Activated CD8-positive, alpha-beta T cell treated with anti-CD3 and anti-CD28 coated beads for 36 hours (primary cell): ENCODE results near the gene ABCG1. TPM values are rescaled to one million over a fixed set of nuclear protein-coding genes. Genes with fewer than 3 reads are reported as not detected.

ENCODE experiments used
- ATAC-seq: fragments of 200-7000 bp; cut with Tn5 transposase; one replicate; pipeline ENCODE4 v1.10.0; 2021; ENCODE audit warnings: mild to moderate bottlenecking, moderate library complexity
- CTCF ChIA-PET: fragments of 350-600 bp; sonication (Branson Sonifier 250); formaldehyde crosslinking; loops from one replicate; lab custom pipeline; 2021; ENCODE audit warnings: antibody characterized with exemption; lab: Charles Lee
- POLR2A ChIA-PET: fragments of 350-600 bp; sonication (Branson Sonifier 250); formaldehyde crosslinking; loops from one replicate; lab custom pipeline; 2021; ENCODE audit warnings: antibody characterized with exemption; lab: Charles Lee
- DNase-seq: peaks from one replicate; pipeline ENCODE4 v3.0.0-alpha.2; 2020
- H3K27ac Mint-ChIP-seq: one replicate; pipeline ENCODE4 v1.8.0; 2021; ENCODE audit warnings: mild to moderate bottlenecking, mixed read lengths
- H3K27me3 Mint-ChIP-seq: one replicate; pipeline ENCODE4 v1.8.0; 2021; ENCODE audit warnings: mixed read lengths
- H3K36me3 Mint-ChIP-seq: one replicate; pipeline ENCODE4 v1.8.0; 2021; ENCODE audit warnings: low read depth, mixed read lengths
- H3K4me1 Mint-ChIP-seq: one replicate; pipeline ENCODE4 v1.8.0; 2021; ENCODE audit warnings: low read depth, mixed read lengths
- H3K4me3 Mint-ChIP-seq: one replicate; pipeline ENCODE4 v1.8.0; 2021; ENCODE audit warnings: mild to moderate bottlenecking, moderate library complexity, mixed read lengths
- H3K9me3 Mint-ChIP-seq: one replicate; pipeline ENCODE4 v1.8.0; 2021; ENCODE audit warnings: mixed read lengths
- CTCF ChIP-seq: fragments of 200-600 bp; IDR thresholded peaks from one replicate; pipeline ENCODE4 v1.8.0; 2022; ENCODE audit warnings: antibody characterized with exemption, mild to moderate bottlenecking
- intact Hi-C: fragments of 100-400 bp; cut with micrococcal nuclease; formaldehyde crosslinking; loops from one replicate; pipeline ENCODE4 v1.10.0; 2022
- total RNA-seq, 2 experiments: library from RNA; stranded (reverse); gene quantifications; one replicate each; pipeline ENCODE4 v1.2.3, GENCODE V29; 2021

The ABCG1 gene
- total RNA-seq, 2 experiments from 2014 or later, result 12.1 to 12.7 TPM

DNA sequence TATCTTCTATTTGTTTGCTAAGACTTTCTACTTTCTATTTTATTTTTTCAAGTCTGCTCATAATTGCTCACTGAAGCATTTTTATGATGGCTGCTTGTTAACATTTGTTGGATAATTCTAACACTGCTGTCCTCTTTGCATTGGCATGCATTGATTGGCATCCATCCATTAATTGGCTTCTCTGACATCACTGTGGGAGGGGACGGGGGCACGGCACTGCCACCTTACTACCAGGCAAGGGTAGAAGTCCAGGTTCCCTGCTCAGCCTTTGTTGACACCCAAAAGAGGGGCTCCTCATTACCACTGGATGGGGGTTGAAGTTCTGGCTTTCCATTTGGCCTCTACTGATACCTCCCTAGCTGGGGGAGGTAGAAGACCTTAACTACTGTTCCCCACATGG is 11.5 kb upstream of the ABCG1 start:
- Mint-ChIP-seq H3K4me1 (peaks cover 5% of the 10 kb centered on the region), H3K4me3 (no peak overlapping the region), H3K27ac (no peak overlapping the region), H3K36me3 (no peaks in the 10 kb centered on the region), H3K27me3 (no peaks in the 10 kb centered on the region), H3K9me3 (no peaks in the 10 kb centered on the region)
- no peak for DNase-seq
- TF ChIP-seq CTCF, result no peak
- POLR2A ChIA-PET, result interaction anchor here (0.7 kb wide), 2 partner anchors 9 to 25 kb away, joined by 3 read pairs; no protein-coding TSS in a partner anchor
- CTCF ChIA-PET, result interaction anchor here (1.4 kb wide), 1 partner anchor 51 kb away, joined by 6 read pairs; no protein-coding TSS in a partner anchor
- no peak for ATAC-seq
- intact Hi-C loops, result no loop called here

DNA sequence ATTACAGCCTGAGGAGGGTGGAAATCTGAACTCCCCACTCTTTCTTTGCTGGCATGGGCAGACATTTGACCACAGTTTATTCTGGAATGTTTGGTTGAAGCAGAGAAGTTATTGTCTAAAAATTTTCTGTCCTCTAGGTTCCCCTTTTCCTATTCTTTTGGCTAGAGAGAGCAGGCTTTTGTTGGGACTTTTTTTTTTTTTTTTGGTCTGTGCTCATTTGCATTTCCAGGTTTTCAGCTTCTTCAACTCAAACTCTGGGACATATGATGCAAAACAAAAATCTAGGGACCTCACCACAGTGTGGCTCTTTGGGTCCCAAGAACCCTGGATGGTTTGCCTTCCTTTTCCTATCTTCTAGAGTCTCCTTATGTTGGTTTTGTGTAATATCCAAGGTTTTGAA is 10.9 kb upstream of the ABCG1 start:
- Mint-ChIP-seq H3K9me3 (no peaks in the 10 kb centered on the region), H3K27me3 (no peaks in the 10 kb centered on the region), H3K27ac (no peak overlapping the region), H3K4me3 (no peak overlapping the region), H3K4me1 (no peaks in the 10 kb centered on the region), H3K36me3 (no peaks in the 10 kb centered on the region)
- no peak for ATAC-seq
- no peak for TF ChIP-seq CTCF
- POLR2A ChIA-PET, result no interaction called here
- CTCF ChIA-PET, result interaction anchor here (1.4 kb wide), 1 partner anchor 51 kb away, joined by 6 read pairs; no protein-coding TSS in a partner anchor
- no peak for DNase-seq
- intact Hi-C loops, result no loop called here

- intact Hi-C loops, result no loop called here
These were observed 10.0 kb upstream of the ABCG1 start for GRCh38 chr21:42208801-42209490.

GRCh38 chr21:42209801-42210479 is 9.0 kb upstream of the ABCG1 start:
- ChIA-PET POLR2A (interaction anchor here (1.1 to 1.7 kb wide), 4 partner anchors 10 to 49 kb away, joined by 3 to 6 read pairs (median 5); no protein-coding TSS in a partner anchor), CTCF (interaction anchor here (1.2 to 1.8 kb wide), 3 partner anchors 9 to 49 kb away, joined by 3 to 7 read pairs (median 3); no protein-coding TSS in a partner anchor)
- no peaks in the 10 kb centered on the region for H3K27me3 Mint-ChIP-seq
- ATAC-seq, result no peak
- DNase-seq, result no peak
- H3K36me3 Mint-ChIP-seq, result no peaks in the 10 kb centered on the region
- intact Hi-C loops, result no loop called here
- H3K9me3 Mint-ChIP-seq, result no peaks in the 10 kb centered on the region
- no peak overlapping the region for H3K27ac Mint-ChIP-seq
- no peak overlapping the region for H3K4me3 Mint-ChIP-seq
- no peaks in the 10 kb centered on the region for H3K4me1 Mint-ChIP-seq
- TF ChIP-seq CTCF, result no peak

More at GRCh38 chr21:42208801-42209490, 10.0 kb upstream of the ABCG1 start:
- ChIA-PET CTCF (interaction anchor here (0.6 to 1.4 kb wide), 3 partner anchors 8 to 446 kb away, joined by 3 read pairs; no protein-coding TSS in a partner anchor), POLR2A (interaction anchor here (1.3 to 1.7 kb wide), 3 partner anchors 11 to 50 kb away, joined by 4 to 6 read pairs (median 6); no protein-coding TSS in a partner anchor)
- no peak for DNase-seq
- H3K4me3 Mint-ChIP-seq, result no peak overlapping the region
- ATAC-seq, result no peak
- H3K27me3 Mint-ChIP-seq, result no peaks in the 10 kb centered on the region
- no peaks in the 10 kb centered on the region for H3K9me3 Mint-ChIP-seq
- TF ChIP-seq CTCF, result no peak
- H3K36me3 Mint-ChIP-seq, result no peaks in the 10 kb centered on the region
- no peaks in the 10 kb centered on the region for H3K4me1 Mint-ChIP-seq
- H3K27ac Mint-ChIP-seq, result no peak overlapping the region
